GM21423 (cell line): ENCODE data around the gene MAB21L4.

ENCODE experiments used
- ATAC-seq: cut with Tn5 transposase; IDR thresholded peaks from one replicate; pipeline ENCODE4 v1.9.1; 2021; ENCODE audit warnings: mild to moderate bottlenecking, moderate library complexity; ENCODE audit not compliant: unreplicated experiment

MAB21L4 gene

DNA sequence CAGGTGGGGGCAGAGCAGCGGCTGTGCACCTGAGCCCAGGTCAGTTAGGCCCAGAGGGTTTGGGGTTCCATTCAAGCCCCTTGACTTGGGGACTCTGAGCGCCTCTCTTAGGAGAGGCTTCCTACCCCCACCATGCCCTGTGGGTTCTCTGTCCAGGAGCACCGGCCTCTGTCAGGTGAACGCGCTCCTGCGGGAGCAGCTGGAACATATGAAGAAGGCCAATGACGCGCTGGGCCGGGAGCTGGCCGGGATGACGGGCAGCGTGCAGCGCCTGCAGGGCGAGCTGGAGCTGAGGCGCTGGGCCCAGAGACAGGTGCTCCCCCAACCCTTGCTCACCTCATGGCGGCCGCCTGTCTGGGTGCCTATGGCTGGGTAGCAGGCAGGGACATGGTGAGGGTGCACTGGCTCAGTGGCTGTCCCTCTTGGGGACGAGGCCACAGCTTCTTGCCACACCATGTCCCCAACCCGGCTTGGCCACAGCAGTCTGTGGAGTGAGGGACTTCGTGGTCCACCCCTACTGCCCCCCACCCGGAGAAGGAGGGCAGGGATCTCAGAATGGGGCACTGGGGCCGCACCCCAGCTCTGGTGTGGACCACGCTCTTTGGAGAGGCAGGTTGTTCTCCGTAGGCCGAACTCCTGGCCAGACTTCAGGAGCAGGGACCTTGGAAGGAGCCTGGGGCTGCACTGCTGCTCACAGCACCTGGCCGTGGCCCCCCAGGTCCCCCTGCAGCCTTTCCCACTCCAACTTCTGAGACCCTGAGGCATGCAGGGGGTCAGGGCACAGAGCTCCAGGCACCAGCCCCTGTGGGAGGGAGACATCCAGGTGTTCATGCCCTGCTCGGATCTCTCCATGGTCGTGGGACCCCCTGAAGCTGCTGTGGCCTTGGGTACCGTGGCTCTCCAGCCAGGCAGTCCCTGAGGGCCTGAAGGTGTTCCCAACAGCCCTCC is 29.9 kb upstream of the MAB21L4 start:
- ATAC-seq = no peak

DNA sequence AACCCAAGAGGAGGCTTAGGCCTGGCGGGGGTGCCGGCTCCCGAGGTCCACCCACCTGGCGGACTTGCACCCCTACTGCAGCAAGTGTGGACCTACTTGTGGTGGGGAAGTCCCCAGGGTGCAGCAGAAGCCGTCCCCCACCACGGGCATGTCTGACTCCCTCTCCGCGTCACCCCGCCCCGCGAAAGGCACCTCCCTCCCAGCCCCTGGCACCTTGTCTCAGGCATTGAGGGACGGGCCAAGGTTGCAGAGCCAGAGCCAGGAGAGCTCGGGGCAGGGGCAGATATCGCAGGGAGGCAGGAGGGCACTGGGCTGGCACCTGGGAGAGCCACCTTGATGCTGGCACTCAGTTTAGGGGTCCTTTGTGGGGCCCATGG is 29.2 kb upstream of the MAB21L4 start:
- no peak for ATAC-seq

DNA sequence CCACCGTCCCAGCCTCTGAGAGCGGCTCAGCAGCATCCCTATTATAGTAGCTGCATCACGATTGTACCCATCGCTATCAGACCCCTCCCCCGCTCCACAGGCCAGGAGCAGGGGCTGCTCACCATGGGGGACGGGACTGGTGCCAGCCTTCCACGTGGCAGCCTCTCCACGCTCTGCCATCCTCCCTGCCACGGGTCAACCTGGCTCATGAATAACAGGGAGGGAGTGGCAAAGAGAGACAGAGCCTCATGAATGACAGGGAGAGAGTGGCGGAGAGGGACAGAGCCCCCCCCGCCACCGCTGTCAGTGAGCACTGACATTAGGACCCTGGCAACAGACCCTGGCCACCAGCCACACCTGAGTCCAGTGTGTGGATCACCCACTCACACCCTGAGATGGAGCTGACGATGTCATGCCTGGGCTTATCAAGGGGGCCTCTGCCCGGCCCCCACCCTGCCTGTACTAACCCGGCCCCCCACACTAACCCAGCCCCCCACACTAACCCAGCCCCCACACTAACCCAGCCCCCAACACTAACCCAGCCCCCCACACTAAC is 27.1 kb upstream of the MAB21L4 start:
- ATAC-seq = no peak

DNA sequence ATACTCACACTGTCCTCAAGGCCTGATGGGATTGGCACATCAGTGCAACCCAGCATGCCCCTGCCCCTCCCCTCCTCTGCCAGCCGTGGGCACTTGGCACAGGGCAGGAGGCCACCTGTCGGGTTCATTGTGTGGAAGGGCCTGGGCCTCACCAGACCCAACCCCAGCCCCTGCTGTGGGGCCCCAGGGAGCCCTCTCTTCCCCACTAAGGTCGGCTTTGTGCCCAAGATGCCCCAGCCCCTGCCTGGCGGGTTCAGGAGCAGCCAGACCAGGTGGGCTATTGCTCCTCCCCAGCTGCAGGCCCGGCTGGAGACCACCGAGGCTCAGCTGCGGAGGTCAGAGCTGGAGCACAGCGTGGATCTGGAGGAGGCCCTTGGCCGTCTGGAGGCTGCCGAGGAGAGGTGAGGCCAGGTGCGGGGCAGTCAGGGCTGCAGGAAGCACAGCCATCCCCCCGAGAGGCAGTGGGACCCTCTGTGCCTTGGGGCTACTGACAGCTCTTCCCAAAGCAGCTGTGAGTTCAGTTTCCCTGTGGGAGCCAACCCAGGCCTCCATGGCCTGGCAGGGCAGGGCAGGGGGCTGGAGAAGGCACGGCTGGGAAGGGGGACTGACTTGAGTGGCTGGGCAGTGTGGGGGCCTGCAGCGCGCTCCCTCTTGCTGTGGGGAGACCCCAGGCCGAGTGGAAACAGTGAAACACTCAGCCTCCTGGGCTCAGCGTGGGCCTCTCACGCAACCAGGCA is 26.5 kb upstream of the MAB21L4 start:
- ATAC-seq = no peak

DNA sequence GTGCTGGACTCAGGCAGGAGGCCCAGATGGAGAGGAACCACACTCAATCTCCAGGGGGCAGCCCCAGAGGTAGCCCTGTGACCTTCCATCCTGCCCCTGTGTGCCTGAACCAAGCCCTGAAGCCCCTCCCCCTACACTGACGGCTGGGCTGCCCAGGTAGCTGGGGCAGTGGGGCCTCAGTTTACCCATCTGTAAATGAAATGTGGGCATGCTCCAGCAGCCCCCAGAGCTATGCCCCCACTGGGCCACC is 26.0 kb upstream of the MAB21L4 start:
- ATAC-seq = no peak

DNA sequence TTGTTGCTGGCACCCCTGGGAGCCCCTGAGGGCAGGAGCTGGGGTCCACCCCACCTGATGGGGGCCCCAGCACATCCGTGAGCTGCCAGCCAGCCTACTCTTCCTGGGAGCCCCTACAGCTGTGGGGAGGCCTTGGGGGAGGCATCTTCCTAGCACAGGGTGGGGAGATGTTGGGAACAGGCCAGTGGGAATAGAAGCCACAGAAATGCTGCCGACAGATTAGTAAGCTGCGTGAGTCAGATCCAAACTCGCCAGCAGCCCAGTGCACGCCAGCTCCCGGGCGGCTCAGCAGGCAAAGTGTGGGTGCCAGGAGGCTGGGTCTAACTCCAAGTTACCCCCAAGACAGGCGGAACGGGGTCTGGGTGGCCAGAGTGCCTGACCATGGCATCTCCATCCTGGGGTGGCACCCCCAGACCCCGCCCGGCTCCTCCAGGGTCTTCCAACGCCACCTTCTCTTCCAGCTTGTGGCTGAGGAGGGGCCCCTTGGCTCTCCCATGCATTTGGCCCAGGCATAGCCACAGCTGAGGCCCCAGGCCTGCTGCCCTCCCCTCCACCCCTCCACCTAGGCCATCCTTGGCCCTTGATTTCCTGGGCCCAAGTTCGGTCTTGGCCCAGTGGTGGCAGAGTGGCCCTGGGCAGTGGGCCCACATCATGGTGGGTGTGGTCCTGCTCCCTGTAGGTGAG is 25.5 kb upstream of the MAB21L4 start:
- ATAC-seq = no peak

DNA sequence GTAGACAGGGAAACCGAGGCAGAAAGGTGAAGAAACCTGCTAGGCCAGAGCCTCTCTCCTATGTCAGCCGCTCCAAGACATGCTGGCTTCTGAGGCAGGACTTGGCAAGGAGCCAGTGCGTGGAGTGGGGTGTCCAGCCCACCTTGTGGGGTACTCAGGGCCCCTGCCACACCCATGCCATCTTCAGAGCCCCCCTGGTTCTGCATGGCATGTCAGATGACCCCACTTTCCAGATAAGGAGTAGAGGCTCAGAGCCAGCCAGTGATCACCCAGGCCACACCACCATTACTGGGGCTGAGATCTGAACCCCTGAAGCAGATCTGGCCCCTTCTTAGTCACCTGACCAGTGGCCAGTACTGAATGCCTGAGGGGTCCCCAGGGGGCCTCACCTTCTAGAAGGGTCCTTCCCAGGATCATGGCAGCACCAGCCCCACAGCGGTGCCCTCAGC is 24.9 kb upstream of the MAB21L4 start:
- ATAC-seq = no peak

DNA sequence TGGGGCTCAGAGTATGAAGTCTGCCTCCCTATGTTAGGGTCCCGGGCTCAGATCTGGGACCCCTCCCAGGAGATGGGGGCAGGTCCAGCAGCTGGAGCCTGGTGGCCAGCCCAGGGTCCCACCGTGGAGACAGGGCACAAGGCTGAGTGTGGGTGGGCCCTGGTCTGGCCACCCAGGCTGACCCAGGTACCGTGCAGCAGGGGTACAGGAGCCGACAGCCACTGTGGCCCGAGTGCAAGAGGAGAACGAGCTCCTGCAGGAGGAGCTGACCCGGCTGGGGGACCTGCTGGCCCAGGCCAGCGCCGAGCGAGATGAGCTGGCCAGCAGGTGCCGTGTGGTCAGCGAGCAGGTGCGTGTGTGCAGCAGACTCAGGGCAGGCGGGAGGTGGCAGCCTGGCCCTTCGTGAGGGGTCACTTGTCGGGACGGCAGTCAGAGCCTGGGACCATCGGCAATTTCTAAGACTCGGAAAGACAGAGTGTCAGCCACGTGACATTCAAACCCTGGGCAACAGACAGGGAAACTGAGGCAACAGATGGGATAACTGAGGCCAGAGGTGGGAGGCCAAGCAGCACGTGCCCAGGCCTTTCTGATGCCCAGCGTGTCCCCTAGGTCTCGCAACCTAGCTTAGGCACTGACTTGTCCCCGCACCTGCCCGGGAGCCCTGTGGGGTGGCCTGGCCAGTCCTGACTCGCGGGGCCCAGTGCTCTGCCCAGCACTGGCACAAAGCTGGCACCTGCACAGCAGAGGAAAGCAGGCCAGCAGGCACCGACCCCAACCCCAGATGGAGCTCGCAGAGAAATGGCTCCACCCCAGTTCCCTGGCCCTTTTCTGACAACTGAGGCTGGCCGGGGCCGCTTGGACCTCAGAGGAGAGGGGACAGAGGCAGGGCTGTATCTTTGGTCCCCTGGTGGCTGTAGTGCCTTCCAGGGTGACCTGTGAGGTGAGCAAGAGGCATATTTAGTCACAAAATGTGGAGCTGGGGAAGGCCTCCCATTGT is 24.1 kb upstream of the MAB21L4 start:
- ATAC-seq = no peak

DNA sequence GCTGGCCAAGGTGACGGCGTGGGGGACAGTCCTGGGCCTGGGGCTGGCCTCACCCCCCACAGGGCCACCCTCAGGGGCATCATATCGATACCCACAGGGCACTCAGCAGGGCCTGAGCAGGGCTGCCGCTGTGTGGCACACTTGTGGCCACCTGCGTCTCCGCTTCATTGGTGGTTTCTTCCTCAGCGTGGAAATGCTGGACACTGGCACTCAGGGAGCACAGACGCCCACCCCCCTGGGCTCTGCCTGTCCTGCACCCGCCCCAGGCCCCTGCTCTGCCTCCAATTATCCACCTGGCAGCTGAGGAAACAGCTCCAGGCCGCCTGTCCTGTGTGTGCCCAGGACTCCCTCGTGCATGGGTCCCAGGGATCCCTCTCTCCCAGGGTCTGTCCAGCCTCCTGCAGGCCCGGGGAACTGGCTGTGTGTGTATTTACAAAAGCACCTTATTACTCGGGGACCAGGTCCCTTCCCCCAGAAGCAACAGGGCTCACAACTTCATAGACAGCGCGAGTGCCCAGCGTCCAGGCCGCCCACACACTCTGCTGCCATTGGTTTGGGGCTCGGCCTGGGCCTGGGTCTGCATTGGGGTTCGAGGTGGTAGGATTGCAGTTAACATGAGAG is 23.3 kb upstream of the MAB21L4 start:
- ATAC-seq = no peak

DNA sequence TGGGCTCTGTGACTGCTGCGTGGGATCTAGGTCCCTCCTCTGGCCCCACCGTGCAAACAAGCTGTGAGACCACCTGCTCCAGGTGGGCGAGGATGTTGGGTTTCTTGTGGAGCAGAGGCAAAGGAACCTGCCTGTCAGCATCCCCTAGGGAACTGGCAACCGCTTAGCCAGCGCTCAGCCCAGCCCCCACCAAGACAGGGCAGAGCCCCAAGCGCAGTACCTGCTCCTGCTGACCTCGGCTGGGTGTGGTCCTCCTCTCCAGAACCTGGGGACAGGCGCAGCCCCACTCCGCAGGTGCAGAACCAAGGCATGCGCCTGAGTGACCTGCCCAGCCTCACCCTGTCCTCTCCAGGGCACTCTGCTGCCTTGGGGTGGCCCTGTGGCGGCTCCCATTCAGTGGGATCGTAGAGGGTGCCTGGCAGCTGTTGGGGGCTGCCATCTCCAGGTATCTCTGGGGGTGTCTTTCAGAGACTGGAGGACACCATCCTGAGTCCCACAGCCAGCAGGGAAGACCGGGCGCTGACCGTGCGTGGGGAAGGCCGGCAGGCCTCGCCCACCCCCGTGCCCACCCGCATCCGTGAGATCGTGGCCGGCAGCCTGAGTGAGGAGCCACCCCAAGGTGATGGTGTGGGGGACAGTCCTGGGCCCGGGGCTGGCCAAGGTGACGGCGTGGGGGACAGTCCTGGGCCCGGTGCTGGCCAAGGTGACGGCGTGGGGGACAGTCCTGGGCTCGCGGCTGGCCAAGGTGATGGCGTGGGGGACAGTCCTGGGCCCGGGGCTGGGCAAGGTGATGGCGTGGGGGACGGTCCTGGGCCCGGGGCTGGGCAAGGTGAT is 22.5 kb upstream of the MAB21L4 start:
- no peak for ATAC-seq

DNA sequence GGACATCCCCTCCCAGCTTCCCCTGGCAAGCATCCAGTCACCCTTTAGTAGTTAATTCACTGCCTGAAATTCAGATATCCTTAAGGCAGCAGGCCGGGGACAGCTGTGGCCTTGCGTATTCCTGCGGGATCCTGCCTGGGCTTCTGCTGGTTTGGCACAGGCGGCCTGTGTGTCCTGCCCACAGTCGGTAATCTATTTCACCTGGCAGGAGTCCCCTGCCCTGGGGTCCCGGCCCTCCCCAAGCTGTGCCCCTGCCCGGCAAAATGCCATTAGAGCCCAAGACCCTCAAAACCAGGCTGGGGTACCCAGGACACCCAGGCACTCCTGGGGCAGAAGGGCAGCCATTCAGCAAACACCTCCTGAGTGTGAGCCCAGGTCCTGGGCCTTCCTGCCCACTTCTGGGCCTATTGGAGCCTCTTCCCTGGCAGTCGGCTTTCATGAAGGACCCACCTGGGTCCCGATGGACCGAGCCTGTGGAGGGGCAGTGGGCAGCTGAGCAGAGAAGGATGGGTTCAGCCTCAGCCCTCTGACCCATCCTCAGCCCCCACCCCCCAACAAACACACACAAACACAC is 21.8 kb upstream of the MAB21L4 start:
- no peak for ATAC-seq

DNA sequence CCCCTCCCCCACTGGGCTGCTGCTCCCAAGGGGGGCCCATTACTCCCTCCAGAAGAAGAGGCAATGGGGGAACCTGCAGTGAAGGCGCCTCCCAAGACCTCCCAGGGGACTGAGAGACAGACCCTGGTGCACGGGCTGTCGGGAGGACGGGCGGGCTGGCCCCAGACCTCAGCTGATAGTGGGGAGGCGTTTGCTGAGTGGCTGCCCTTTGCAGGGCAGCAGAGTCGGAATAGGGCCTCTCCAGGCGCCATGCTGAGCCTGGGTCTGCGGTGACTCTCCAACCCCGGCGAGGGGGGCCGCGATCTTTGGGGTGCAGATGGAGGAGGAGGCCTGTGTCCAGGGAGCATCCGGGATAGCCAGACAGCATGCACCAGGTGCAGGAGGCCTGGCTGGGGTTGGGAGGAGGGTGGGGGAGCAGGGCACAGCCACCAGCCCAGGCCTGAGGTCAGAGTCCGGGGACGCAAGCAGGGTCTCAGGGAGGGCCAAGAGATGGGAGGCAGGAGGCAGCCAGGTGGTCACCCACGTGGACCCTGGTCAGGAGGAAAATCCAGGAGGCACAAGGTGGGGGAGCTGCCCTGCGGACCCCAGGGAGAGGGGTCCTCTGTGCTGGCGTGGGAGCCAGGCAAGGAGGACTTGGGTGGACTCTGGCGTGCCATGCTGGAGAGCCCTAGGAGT is 21.2 kb upstream of the MAB21L4 start:
- ATAC-seq = no peak

DNA sequence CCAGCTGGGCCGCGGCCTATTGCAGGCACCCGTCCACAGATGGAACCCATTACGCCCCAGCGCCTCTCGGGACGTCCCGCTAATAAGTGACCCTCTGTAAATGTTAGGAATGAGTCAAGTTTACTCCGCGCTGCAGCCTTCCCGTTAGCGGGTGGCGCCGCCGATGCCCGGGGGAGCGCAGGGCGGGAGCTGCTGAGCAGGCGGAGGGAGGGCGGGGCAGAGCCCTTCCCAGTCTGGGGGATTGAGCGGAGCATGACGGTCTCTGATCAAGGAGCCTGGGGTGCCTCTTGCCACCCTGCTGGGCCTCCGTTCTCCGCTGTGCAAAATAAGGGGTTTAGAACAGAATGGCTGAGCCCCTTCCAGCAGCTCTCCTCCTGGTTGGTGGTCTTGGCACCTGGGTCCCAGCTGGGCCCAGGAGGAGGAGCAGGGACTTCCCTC is 20.6 kb upstream of the MAB21L4 start:
- ATAC-seq = no peak

DNA sequence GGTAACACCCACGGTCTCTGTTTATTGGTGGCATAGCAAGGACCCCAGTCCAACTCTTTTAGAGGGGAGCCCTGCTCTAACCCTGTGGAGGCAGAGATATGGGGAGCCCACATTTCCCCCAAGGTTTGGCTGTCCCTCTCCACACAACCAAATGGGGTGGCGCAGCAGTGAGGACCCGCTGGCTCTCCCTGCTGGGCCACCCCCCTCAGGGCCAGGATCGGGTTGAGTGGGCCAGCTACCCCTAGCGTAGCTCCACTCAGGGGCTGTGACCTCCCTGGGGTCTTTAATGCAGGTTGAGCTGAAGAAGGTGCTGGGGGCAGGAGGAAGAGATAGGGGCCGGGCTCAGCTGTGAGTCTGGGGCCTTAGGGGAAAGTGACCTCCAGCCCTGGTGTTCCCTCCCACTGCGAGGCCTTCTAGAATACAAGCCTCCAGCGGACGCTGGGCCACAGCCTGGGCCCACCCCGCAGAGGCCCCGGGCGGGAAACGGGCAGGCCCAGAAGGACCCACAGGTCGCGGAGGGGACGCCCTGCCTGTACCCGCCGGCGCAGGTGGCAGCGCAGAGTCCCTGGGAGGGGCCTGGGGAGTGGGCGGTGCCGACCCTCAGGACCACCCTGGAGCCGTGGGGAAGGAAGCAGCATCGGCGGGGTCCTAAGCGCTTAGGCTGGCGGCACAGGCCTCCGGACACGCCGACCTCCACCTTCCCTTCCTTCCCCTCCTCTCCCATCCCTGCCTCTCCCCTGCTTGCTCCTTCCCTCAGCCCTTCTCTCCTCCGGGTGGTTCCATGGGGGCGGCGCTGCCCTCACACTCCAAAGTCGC is 19.8 kb upstream of the MAB21L4 start:
- no peak for ATAC-seq

DNA sequence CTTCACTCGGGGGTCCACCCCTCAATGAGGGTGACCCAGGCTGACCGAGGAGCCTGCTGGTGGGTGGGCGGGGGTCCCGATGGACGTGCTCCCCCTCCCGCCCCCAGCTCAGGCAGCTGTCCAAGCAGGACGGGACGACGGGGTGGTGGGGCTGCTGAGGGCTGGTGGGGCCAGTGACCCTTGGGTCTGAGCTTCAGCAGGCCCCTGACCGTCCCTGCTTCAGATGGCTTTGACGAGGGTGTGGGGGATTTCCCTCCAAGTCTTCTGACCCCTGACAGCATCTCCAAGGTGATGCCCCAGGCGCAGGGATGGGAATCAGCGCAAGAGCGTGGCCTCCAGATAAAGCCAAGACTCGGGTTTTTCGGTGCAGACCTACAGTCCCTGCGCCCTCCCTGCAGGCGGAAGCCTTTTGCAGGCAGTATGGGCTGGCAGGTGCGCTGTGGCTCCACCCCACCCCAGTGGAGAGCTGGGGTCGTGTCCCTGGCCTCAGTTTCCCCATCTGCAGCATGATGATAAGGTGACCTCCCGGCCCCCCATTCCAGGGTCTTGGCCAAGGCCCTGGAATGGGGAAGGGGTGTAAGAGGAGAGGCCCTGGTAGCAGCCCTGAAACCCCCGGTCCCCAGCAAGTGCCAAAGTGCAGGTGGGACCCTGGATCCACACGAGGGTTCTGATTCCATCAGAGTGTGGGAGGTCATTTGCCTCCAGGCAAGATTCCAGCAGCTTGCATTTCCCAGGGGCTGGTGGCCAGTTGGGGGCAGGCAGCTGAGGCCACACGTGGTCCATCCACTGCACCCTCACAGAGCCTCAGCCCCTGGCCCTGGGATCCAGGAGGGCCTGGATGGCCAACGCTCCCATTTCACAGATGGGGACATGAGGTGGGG is 18.9 kb upstream of the MAB21L4 start:
- no peak for ATAC-seq
